Activated CD8-positive, alpha-beta memory T cell treated with anti-CD3 and anti-CD28 coated beads for 48 hours (primary cell): ENCODE measurements around the gene ITGB5.

Experiments used
- DNase-seq, 3 experiments: peaks; one replicate each; pipeline ENCODE4 v3.0.0-alpha.2; 2020; ENCODE audit warnings: low read depth in 2 of 3, low spot score in 2 of 3

ITGB5 gene

GRCh38 chr3:124887177-124887931 lies at the start of gene ITGB5:
ITGB5 (minus strand) TSS chr3:124887365; CDS start chr3:124887000, 365 bp downstream.
- peak in 1 of 3 experiments; percentile 10 for DNase-seq

DNA sequence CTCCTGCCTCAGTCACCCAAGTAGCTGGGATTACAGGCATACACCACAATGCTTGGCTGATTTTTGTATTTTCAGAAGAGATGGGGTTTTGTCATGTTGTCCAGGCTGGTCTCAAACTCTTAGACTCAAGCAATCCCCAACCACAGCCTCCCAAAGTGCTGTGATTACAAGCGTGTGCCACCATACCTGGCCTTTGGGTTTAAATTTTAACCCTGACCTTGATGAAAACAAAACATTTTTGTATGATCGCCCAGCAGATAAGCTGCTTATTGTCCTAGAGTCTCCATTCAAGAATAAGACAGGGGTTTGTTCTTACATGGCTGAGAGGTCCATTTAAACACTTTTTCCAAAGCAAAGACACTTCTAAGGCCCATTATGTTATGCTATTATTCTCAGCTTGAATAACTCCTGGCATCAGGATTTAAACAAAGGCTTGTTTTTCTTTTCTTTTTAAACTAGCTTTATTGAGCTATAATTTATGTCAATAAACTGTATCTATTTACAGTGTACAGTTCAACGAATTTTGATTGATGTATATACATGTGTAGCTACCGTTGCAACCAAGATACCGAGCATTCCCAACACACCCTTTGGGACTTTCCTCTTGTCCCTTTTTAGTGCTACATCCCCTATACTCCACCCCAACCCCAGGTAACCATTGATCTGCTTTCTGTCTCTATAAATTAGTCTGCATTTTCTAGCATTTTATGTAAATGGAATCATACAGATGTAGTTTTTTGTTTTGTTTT lies 48.8 kb upstream of the ITGB5 start:
- no peak for DNase-seq

DNA sequence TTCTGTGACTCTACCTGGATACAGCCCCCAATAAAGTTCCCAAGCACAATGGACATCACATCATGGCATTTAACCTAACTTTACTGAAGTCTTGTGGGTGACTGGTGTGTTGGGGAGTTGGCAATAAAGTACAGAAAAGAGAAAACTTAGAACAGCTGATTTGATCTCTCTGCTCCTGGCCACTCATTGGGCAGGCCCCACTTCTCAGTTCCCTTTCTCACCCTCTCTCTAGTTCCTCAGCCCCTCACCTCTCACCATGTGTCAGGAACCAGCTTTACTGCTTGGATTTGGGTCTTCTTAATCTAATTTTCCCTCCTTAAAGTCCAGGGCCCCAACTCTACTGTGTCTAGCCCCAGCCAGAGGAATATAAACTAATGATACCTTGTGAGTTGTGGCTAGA lies 48.1 kb upstream of the ITGB5 start:
- no peak for DNase-seq

GRCh38 chr3:124934577-124934976 lies 47.4 kb upstream of the ITGB5 start, which contains the start of gene MUC13:
MUC13 (minus strand) TSS chr3:124934751; CDS start chr3:124934712, 39 bp downstream.
- DNase-seq: no peak

- peak in 2 of 3 experiments; percentile 2 to 35 for DNase-seq
These were observed 41.4 kb upstream of the ITGB5 start for GRCh38 chr3:124928333-124929202.

- no peak for DNase-seq
These were observed 40.4 kb upstream of the ITGB5 start for GRCh38 chr3:124927574-124928045.

DNA sequence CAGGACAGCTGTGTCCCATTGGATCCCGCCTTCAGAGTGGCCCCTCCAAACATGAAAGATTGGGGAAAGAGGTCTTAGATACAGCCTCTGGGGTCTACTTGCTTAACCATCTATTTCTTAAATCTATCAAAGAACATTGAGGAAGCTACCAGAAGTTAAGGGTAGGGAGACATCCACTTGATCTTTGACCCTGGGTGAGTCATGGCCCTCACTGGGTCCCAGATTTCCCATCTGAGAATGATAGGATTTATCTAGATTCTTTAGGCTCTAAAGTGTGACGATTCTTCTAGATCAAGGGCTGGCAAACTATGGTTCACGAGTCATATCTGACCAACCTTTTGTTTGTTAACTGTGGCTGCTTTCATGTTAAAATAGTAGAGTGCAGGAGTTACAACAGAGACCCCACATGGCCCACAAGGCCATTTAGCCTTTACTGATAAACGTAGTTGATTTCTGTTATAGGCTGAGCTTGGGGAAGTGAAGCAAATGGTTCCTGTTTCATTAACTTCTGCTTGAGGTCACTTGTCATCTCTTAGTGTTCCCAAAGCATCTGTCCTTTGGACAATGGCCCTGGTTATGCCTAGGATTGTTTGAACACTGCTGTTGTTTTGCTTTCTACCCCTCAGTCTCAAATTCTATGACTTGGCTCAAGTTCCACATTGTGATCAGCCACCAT lies 39.4 kb upstream of the ITGB5 start:
- no peak for DNase-seq

GRCh38 chr3:124924741-124925140 lies 37.6 kb upstream of the ITGB5 start:
- no peak for DNase-seq

DNA sequence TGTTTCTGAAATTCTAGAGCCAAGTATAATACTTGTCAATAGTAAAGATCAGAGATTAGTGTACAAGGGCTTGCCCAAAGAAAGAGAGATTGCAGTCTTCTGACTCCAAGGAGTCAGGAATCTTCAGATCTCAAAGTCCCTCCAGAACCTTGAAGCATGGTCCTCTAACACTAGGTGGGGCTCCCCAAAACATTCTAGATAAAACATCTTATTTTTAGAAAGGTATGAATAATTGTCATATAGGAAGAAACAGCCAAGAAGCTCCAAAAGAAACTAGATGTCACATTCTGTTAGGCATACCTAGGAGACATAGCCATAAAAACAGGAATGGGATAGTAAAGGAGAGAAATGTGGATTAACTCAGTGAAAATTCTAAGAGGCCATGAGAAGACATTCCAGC lies 36.7 kb upstream of the ITGB5 start:
- no peak for DNase-seq

GRCh38 chr3:124920718-124921117 lies 33.6 kb upstream of the ITGB5 start:
- no peak for DNase-seq

- DNase-seq: no peak
These were observed 32.6 kb upstream of the ITGB5 start for GRCh38 chr3:124919756-124920155.

DNA sequence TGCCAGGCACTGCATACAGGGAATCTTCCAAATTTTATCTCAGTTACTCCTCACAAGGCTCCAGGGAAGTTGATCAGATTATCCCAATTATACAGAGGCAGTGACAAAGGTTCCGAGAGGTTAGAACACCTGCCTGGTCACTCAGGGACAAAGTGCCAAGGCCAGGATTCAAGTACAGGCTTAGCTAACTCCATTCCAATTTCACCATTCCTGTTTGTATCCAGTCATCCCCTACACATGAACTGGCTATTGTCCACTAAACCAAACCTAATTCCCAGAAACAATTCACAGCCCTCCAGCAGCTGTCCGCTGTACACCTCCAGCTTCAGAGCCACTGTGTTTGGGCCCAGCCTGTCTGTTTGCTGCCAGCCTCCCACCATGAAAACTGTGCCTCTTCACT lies 31.4 kb upstream of the ITGB5 start:
- no peak for DNase-seq

DNA sequence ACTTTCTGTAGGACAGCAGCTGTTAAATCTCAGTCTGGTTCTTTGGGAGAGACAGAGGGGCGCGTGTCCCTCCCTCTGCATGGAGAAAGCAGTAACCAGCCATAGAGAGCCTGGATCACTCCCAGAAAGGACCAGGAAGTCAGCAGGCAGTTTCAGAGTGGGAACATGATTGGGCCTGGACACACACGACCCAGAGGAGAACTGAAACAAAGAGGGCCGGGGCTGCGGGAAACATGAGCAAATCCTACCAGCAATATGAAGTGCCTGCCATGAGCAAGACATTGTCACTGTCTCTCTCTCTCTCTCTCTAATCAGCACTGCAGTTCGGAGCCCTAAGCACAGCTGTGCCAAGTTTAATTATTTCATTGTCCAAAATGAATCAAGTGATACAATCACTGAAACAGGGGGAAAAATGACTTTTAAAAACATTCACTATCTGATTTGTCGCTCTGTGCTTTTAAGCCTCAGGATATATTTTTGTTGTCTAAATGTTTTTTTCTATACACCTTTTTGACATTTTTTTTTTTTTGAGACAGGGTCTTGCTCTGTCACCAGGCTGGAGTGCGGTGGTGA lies 29.8 kb upstream of the ITGB5 start:
- DNase-seq: no peak

- no peak for DNase-seq
These were observed 28.1 kb upstream of the ITGB5 start for GRCh38 chr3:124915254-124915653.

DNA sequence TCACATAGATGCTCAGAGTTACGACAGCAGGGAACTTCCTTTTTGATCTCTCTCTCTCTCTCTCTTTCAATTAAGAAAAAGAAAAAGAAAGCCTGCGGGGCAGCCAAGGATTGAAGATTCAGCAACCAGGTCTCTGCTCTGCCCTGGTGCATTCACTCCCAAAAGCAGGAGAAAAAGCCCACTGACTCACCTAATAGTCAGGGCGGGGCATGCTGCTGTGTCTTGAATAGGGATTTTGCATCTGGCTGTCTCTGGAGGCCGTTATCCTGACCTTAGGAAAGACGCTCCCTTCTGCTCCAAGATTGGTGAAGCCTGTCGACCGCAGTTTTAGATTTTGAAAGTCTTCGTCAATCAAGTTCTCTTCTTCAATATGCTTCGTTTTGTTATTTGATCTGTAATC lies 20.8 kb upstream of the ITGB5 start:
- DNase-seq: no peak

- DNase-seq: no peak
These were observed 17.8 kb upstream of the ITGB5 start for GRCh38 chr3:124904835-124905492.

- DNase-seq: no peak
These were observed 17.0 kb upstream of the ITGB5 start for GRCh38 chr3:124903896-124904834.

DNA sequence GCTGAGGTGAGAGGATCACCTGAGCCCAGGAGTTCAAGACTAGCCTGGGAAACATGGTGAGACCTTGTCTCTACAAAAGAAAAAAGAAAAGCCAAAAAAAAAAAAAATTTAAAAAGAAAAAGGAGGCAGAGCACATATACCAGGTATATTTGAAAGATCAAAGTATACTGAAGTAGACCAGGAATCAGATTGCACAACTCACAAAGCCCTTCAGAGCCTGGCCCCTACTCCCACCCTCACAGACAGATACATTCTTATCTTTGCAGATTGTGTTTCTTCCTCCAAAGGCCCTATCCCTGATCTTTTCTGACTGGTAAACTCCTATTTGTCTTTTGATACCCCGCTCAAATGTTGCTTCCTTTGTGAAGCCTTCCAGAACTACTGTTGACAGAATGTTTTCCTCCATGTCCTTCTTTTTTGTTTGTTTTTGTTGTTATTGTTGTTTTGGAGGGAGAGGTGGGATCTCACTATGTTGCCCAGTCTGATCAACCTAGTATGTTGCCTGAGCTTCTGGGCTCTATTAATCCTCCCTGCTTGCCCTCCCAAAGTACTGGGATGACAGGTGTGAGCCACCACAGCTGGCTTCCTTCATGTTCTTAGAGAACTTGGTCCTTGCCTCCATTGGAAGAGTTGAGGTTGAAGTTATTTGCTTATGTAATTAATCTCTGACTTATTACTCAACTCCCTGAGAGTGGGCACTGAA lies 9.8 kb upstream of the ITGB5 start:
- no peak for DNase-seq
